AG04450 (cell line): ENCODE data around the gene NAA38. TPM values are rescaled to one million over a fixed set of nuclear protein-coding genes. Genes with fewer than 3 reads are reported as not detected.

Source experiments
- CTCF ChIA-PET: fragments of 300-600, 350-600 bp; formaldehyde crosslinking; extraction: SDS; loops from one replicate; lab custom pipeline; 2022; ENCODE audit warnings: antibody characterized with exemption, inconsistent platforms; lab: Charles Lee
- POLR2A ChIA-PET: fragments of 350-600 bp; formaldehyde crosslinking; extraction: SDS; loops from one replicate; lab custom pipeline; 2021; ENCODE audit warnings: antibody characterized with exemption, inconsistent platforms; lab: Yijun Ruan, JAX
- DNase-seq: peaks from one replicate; pipeline ENCODE4 v3.0.0-alpha.2; 2011; ENCODE audit warnings: low read depth, low spot score
- H3K27ac ChIP-seq: one replicate; pipeline ENCODE4 v1.5.1; 2012; ENCODE audit warnings: low read depth, low read length, control low read depth
- H3K27me3 ChIP-seq: one replicate; pipeline ENCODE4 v1.6.0; 2012; ENCODE audit warnings: low read length; ENCODE audit not compliant: control insufficient read depth, insufficient read depth
- H3K4me3 ChIP-seq: 2 replicates; pipeline ENCODE4 v1.5.1; 2011; ENCODE audit warnings: mild to moderate bottlenecking, low read depth, low read length, control low read depth
- H3K9me3 ChIP-seq: 2 replicates; pipeline ENCODE4 v1.5.1; 2012; ENCODE audit warnings: low read length; ENCODE audit not compliant: control insufficient read depth, insufficient read depth
- polyA plus RNA-seq: library from polyadenylated mRNA; depleted of rRNA; stranded (reverse); fragments of >200 nt; gene quantifications from 2 replicates; pipeline ENCODE4 v1.2.3, GENCODE V29; 2011
- TF ChIP-seq, protein P1 (sequence below): IDR thresholded peaks from 2 replicates; pipeline ENCODE4 v1.5.1; 2011; ENCODE audit warnings: low read depth, low read length, control low read depth, inconsistent platforms

The NAA38 gene
- polyA plus RNA-seq, 1 experiment: 49.3 TPM

DNA sequence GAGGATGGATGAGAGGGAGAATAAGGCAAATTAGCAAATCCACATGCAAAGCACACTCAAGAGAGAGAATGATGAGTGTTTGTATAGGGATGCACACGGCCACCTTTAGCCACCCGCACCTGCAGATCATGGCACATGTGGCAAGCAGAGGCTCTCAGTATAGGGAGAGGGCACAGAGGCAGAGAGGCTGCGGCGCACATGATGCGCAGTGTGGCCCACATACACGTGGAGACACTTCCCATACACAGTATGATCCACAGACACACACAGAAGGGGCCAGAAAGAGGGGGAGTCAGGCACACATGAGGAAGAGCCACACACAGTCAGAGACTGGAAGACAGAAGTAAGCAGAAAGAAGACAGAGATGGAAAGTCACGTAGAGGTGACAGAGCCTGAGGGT, 24.7 kb upstream of the NAA38 start:
- POLR2A ChIA-PET: no interaction called here
- no peaks in the 10 kb centered on the region; the same call in 1 of the 2 replicates for H3K9me3 ChIP-seq
- H3K27ac ChIP-seq: no peak overlapping the region
- TF ChIP-seq, protein P1, sequence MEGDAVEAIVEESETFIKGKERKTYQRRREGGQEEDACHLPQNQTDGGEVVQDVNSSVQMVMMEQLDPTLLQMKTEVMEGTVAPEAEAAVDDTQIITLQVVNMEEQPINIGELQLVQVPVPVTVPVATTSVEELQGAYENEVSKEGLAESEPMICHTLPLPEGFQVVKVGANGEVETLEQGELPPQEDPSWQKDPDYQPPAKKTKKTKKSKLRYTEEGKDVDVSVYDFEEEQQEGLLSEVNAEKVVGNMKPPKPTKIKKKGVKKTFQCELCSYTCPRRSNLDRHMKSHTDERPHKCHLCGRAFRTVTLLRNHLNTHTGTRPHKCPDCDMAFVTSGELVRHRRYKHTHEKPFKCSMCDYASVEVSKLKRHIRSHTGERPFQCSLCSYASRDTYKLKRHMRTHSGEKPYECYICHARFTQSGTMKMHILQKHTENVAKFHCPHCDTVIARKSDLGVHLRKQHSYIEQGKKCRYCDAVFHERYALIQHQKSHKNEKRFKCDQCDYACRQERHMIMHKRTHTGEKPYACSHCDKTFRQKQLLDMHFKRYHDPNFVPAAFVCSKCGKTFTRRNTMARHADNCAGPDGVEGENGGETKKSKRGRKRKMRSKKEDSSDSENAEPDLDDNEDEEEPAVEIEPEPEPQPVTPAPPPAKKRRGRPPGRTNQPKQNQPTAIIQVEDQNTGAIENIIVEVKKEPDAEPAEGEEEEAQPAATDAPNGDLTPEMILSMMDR: no peak
- no peak for DNase-seq
- H3K27me3 ChIP-seq: no peaks in the 10 kb centered on the region
- CTCF ChIA-PET: interaction anchor here (1.2 kb wide), 1 partner anchor 108 kb away, joined by 4 read pairs; no protein-coding TSS in a partner anchor
- no peak overlapping the region for H3K4me3 ChIP-seq

DNA sequence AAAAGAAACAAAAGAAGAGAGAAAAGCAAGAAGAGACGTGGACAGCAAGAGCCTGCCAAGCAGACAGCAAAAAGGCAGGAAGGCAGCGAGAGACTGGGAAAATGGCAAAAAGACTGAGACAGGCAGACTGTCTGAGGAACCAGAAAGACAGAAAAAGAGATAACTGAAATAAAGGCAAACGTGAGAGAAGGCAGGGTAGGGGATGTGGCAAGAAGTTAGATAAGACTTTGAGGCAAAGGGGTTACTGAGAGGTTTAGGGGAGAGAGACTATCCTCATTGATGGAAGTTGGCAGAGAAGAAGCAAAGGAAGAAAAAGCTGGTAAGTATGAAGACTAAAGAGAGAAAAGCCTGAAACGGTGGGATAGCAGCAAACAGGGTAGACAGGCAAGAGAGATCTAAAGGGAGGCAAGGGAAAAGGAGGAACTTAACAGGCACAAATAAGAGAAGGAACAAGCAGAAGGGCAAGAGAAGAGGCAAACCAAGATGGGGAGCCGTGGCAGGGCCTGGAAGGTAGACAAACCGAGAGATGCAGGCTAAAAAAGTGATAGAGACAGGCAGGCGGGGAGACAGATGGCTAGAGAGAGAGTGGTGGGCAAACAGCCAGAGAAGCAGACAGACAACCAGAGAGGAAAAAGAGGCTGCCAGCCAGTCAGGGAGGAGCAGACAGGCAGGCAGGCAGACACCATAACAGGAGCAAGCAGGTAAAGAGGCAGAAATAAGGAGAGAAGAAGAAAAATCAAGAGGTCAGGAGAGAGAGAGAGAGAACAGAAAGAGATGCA, 24.1 kb upstream of the NAA38 start:
- Histone ChIP-seq H3K9me3 (no peaks in the 10 kb centered on the region; the same call in 1 of the 2 replicates), H3K27me3 (no peaks in the 10 kb centered on the region), H3K27ac (no peak overlapping the region), H3K4me3 (no peak overlapping the region)
- DNase-seq: no peak
- ChIA-PET POLR2A (no interaction called here), CTCF (no interaction called here)
- TF ChIP-seq, protein P1: no peak

DNA sequence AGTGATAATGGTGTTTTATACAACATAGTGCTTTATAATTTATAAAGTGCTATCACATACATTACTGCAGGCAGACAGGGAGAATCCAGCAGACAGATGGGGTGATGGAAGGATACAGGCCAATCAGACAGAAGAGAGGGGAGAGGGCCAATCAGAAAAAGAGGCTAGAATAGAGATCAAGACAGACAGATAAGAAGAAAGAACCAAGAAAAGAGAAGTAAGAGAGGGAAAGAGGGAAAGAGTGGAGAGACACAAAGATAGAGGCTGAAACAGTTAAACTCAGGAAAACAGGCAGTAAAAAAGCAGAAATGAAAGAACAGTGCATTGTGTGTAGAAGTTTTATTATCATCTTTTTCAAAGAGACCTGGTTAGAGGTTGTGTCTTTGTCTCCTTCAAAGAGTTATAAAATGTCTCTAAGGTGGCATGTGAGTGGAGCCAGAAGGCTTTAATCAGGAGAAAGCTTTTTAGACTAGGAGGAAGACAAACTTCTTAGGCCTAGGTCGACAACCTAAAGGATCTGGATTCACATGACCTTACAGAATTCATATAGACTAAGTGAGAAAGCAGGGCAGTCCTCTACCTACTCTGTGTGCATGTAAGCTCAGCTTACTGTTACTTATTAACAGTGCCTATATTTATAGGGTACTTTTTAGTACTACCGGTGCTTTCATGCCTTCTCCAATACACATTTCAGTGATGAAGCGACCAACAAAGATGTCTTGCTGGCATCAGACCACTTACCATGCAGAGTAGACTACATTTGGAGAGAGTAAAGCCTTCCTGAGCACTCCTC, 22.9 kb upstream of the NAA38 start:
- no peak for DNase-seq
- ChIA-PET POLR2A (no interaction called here), CTCF (no interaction called here)
- no peak overlapping the region for H3K4me3 ChIP-seq
- H3K27ac ChIP-seq: no peak overlapping the region
- H3K9me3 ChIP-seq: no peaks in the 10 kb centered on the region
- TF ChIP-seq, protein P1: no peak
- no peaks in the 10 kb centered on the region for H3K27me3 ChIP-seq

DNA sequence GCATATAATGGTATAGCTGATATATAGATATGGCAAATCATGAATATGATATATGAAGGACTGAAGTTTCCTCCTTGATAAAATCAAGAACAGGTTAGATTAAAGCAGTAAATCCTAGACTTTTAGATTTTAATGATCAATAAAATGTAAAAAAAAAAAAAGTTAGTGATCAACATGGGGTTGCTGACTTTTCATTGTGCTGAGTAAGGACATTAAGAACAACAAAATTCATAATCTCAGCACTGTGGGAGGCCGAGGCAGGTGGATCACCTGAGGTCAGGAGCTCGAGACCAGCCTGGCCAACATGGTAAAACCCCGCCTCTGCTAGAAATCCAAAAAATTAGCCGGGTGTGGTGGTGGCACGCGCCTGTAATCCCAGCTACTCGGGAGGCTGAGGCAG, 20.9 kb upstream of the NAA38 start:
- TF ChIP-seq, protein P1: no peak
- Histone ChIP-seq H3K9me3 (no peaks in the 10 kb centered on the region), H3K27ac (no peak overlapping the region), H3K4me3 (no peak overlapping the region), H3K27me3 (no peaks in the 10 kb centered on the region)
- POLR2A ChIA-PET: no interaction called here
- CTCF ChIA-PET: no interaction called here
- DNase-seq: no peak
